Stimulated activated CD8-positive, alpha-beta memory T cell treated with anti-CD3 and anti-CD28 coated beads, Interleukin-12 subunit alpha, Interleukin-12 subunit beta, amount 100 ng/mL, for 1 hour (primary cell): ENCODE data around the gene ACAD9.

Source experiments
- DNase-seq: peaks from one replicate; pipeline ENCODE4 v3.0.0-alpha.2; 2020; ENCODE audit warnings: low read depth

Gene ACAD9

DNA sequence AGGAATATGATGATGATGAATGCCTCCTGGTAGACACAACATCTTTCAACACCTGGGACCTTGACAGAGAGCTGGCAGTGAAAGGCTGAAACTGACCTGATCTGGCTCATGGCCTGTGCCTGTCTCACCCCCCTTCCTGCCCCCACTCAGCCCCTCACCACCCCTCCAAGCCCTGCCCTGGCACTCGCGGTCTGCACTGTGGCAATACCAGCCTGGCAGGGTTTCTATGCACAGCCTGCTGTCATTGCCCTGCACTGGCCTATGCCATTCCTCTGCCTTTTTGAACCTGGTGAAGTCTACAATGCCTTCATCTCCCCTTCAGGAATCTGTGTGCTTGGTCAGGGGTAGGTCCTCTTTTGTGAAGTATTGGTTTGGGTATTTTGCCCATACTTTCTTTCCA is 56.5 kb downstream of the ACAD9 start:
- DNase-seq = no peak

DNA sequence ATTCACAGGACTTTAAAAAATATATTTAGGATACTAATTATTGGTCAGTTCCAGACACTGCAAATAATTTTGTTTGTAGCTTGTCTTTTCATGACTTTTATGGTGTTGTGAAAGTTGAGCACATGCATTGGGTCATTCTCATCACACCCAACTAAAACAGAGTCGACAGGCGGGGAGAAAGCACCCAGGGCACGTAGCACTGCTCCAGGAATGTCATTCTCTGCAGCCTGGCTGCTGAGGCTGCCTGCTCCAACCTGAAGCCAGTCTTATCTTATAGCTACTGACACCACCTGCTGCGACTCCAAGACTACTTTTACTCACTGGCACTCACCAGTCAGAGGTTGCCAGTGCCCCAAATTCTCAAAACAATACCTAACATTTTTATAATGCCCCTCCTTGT is 56.9 kb downstream of the ACAD9 start:
- DNase-seq = no peak

DNA sequence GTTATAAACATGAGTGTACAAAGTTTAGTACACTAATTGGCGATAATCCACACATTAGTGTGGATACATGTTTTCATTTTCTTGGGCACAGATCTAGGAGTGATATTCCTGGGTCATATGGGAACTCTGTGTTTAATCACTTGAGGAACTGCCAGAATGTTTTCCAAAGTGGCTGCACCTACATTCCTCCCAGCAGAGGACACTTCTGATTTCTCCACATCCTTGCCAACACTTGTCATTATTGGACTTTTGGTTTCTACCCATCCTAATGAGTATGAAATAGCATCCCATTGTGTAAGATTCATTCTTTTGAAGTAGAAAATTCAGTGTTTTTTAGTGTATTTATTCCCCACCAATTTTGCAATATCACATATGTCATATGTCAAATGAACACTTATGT is 60.8 kb downstream of the ACAD9 start:
- no peak for DNase-seq

DNA sequence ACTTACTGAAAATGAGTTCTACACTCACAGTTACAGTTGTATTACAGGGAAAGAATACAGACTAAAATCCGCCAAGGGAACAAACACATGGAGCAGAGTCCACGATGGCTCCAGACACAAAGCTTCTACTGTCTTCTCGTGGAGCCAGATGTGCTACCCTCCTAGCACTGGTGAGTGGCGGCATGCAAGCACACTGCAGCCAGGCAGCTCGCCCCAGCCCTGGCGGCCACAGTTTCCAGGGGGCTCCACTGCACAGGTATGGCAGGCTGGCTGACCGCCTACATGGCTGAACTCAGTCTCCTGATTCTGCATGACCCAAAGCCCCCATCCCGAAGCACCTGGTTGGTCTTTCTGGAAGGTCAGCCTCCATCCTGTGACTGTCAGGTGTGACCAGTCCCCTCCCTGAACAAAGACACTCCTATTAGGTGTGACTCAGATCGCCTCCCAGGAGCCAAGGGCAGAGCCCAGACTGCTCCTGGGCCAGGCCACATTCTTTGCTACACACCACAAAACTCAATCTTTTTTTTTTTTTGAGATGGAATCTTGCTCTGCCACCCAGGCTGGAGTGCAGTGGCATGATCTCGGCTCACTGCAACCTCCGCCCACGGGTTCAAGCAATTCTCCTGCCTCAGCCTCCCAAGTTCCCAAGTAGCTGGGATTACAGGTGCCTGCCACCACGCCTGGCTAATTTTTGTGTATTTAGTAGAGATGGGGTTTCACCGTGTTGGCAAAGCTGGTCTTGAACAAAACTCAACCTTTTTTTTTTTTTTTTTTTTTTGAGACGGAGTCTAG is 62.9 kb downstream of the ACAD9 start:
- no peak for DNase-seq

DNA sequence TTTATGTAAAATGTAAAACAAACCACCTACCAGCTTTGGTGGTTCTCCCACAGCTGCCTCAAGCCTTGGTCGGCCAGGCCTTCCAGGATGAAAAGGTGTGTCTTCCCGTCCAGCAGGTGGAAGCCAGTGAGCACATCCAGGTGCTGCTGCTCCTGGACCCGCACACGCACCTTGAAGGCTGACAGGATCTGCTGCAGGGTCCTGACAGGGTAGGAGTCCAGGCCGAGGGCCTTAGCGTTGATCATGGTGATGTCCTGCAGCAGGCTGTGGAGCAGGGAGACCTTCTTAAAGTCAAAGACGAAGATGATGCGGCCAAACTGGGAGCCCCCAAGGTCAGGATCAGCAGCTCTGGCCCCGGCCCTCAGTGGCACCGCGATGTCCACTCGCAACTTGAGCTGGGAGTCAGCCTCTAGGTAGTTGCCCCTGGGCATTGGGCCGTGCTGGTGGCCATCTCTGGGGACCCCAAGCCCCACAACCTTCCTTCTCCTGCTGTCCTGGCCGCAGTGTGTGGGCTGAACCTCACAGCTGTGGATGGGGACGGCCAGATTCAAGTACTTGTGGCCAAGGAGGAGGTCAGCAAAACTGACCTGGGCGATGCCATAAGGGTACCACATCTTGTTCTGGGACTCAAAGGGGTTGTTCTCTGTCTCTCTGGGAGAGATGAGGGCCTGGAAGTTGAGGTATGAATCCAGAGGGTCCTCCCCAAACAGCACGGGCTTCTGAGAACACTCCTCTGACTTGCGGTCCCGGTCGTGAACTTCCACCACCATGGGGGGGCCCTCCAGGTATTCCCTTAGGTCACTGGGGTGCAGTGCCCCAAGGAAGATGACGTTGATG is 65.8 kb downstream of the ACAD9 start:
- DNase-seq = no peak

DNA sequence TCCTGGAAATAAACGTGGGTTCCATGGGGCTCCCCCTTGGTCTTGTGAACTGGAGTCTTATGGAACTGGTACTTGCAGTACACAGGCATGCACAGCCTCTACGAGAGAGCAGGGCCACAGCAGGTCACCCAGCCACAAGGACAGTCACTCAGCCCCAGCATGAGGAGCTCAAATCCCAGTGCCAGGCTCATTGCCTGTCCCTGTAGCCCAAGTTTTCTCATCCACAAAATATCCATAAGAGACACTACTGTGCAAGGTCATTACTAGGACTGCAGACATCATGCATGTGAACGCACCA is 66.4 kb downstream of the ACAD9 start:
- DNase-seq = no peak

DNA sequence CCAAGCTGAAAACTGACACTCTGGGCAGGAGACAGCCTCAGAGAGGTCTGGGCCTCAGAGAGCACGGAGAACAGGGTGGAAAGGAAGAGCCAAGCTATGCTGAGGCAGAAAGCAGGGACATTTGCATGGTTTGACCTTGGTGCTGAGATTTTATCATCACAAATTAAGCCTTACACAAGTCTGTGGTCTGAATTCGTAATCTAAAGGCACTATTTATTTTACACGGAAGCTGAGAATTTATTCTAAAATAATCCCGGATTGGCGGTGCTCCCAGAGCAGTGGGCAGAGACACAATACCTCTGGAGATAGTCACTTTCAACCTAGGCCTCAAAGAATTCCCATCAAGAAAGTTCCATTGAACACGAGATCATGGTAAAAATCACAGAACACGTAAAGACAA is 67.0 kb downstream of the ACAD9 start:
- no peak for DNase-seq

DNA sequence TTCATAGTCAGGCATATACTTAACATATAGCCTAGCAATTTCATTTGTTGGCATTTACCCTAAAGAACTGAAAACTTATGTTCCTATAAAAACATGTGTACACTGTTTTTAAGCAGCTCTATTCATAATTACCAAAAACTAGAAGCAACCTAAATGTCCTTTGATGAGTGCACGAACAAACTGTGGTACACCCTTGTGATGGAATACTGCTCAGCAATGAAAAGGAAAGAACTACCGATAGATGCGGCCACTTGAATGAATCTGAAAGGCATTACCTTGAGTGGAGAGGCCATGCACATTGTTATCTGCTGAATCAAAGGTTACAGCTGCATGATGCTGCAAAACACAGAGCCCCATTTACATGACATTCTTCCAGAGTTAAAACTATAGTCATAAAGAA is 69.7 kb downstream of the ACAD9 start:
- no peak for DNase-seq

DNA sequence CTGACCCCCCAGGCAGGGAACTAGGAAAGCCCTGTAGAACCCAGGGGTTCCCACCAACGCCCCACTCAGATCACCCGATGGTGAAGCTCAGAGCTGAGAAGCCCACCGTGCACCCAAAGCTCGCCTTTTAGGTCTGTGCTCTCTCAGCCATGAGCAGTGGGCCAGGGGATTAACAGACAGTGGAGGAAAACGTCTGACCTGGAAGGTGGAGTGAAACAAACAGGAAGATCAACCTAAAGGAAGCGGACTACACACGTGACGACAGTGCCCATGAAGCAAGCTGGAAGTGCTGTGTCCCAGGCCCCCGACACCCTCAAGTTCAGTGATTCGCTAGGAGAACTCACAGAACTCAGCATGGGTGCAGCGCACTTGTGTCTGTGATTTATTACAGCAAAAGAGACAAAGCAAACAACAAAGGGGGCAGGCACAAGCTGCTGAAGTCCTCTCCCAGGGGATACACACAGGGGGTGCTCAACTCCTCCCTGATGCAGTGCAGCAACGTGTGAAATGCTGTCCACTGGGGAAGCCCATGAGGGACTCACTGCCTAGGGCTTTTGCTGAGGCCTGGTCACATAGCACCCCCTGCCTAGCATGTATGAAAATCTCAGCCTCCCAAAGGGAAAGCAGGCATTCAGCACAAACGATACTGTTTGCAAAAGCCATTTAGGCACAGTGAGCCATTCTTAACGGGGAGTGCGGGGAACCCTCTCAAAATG is 71.0 kb downstream of the ACAD9 start:
- no peak for DNase-seq

DNA sequence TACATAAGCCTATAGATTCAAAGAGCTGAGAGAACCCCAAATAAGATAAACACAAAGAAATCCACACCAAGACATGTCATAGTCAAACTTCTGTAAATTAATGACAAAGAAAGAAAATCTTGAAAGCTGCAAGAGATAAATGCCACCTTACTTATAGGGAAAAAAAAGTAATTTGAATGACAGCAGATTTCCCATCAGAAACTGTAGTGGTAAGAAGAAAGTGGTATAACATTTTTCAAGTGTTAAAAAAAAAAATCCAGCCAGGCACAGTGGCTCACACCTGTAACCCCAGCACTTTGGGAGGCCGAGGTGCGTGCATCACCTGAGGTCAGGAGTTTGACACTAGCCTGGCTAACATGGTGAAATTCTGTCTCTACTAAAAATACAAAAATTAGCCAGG is 77.0 kb downstream of the ACAD9 start:
- no peak for DNase-seq
